Measurements from ENCODE around the gene TMEM40. TPM values are rescaled to one million over a fixed set of nuclear protein-coding genes. Genes with fewer than 3 reads are reported as not detected.
A peak's percentile ranks its signal among the peaks of the same experiment; 100 is the strongest.

Gene TMEM40, protein sequence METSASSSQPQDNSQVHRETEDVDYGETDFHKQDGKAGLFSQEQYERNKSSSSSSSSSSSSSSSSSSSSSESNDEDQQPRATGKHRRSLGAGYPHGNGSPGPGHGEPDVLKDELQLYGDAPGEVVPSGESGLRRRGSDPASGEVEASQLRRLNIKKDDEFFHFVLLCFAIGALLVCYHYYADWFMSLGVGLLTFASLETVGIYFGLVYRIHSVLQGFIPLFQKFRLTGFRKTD
- polyA plus RNA-seq (2013): 0.09 TPM

GRCh38 chr3:12759097-12759679 lies at the start of gene TMEM40:
Gene TMEM40, minus strand, starts transcription at chr3:12759259. Its CDS starts 9,427 bp downstream, at chr3:12749832.
- Histone ChIP-seq H3K9me3 (ENCODE audit: control extremely low read depth in 1 of 5, control insufficient read depth in 4 of 5, insufficient read depth in 2 of 5, low read depth in 1 of 5, low read length in 4 of 5) (no peaks in the 10 kb centered on the region), H3K36me3 (ENCODE audit: control insufficient read depth in 4 of 4, insufficient read depth in 4 of 4, low read length in 3 of 4) (no peaks in the 10 kb centered on the region), H3K4me3 (ENCODE audit: control insufficient read depth in 1 of 7, extremely low read depth in 1 of 7, insufficient read depth in 4 of 7, low read depth in 2 of 7, low read length in 6 of 7) (peak within 1 kb of the TSS in 1 of 7 experiments; percentile 6), H3K27ac (ENCODE audit: insufficient read depth in 1 of 2, low read depth in 1 of 2, low read length in 2 of 2, poor library complexity in 1 of 2, severe bottlenecking in 2 of 2) (peak within 1 kb of the TSS in 1 of 2 experiments; percentile 29), H3K4me1 (ENCODE audit: control extremely low read depth in 1 of 4, control insufficient read depth in 4 of 4, insufficient read depth in 4 of 4, low read length in 3 of 4) (peaks cover 0 to 20% (median 9%) of the 10 kb centered on the region in 4 experiments), H3K27me3 (replicated peaks in 2 of 5; ENCODE audit: control insufficient read depth in 4 of 5, insufficient read depth in 5 of 5, low read length in 4 of 5) (no peaks in the 10 kb centered on the region)
- POLR2A ChIA-PET: interaction anchor here (0.5 kb wide), 1 partner anchor 58 kb away, joined by 3 read pairs; no protein-coding TSS in a partner anchor
- 88% methylated on average over 7 of the region's 10 CpGs for WGBS (ENCODE audit: insufficient coverage)
- CTCF ChIA-PET: interaction anchor here (1.1 to 1.5 kb wide), 2 partner anchors 9 to 181 kb away, joined by 3 to 5 read pairs; no protein-coding TSS in a partner anchor
- DNase-seq: no peak

GRCh38 chr3:12808587-12808986 lies 49.5 kb upstream of the TMEM40 start:
- no peaks in the 10 kb centered on the region for H3K9me3 ChIP-seq (ENCODE audit: control extremely low read depth in 1 of 5, control insufficient read depth in 4 of 5, insufficient read depth in 2 of 5, low read depth in 1 of 5, low read length in 4 of 5)
- H3K27me3 ChIP-seq (replicated peaks in 2 of 5; ENCODE audit: control insufficient read depth in 4 of 5, insufficient read depth in 5 of 5, low read length in 4 of 5): peaks cover 0 to 2% (median 0%) of the 10 kb centered on the region in 5 experiments
- H3K4me3 ChIP-seq (ENCODE audit: control insufficient read depth in 1 of 7, extremely low read depth in 1 of 7, insufficient read depth in 4 of 7, low read depth in 2 of 7, low read length in 6 of 7): no peak overlapping the region
- POLR2A ChIA-PET: no interaction called here
- DNase-seq: no peak
- H3K27ac ChIP-seq (ENCODE audit: insufficient read depth in 1 of 2, low read depth in 1 of 2, low read length in 2 of 2, poor library complexity in 1 of 2, severe bottlenecking in 2 of 2): no peak overlapping the region
- H3K36me3 ChIP-seq (ENCODE audit: control insufficient read depth in 4 of 4, insufficient read depth in 4 of 4, low read length in 3 of 4): peaks cover 0 to 5% (median 0%) of the 10 kb centered on the region in 4 experiments
- peaks cover 0 to 13% (median 12%) of the 10 kb centered on the region in 4 experiments for H3K4me1 ChIP-seq (ENCODE audit: control extremely low read depth in 1 of 4, control insufficient read depth in 4 of 4, insufficient read depth in 4 of 4, low read length in 3 of 4)
- WGBS (ENCODE audit: insufficient coverage): 90% methylated on average over 2 of the region's 2 CpGs
- CTCF ChIA-PET: interaction anchor here (0.6 to 4.9 kb wide), 9 partner anchors 8 to 931 kb away, joined by 3 to 30 read pairs (median 6); partner anchors contain the start of gene CAND2

- no peak overlapping the region for H3K4me3 ChIP-seq (ENCODE audit: control insufficient read depth in 1 of 7, extremely low read depth in 1 of 7, insufficient read depth in 4 of 7, low read depth in 2 of 7, low read length in 6 of 7)
- DNase-seq: no peak
- CTCF ChIA-PET: interaction anchor here (0.6 to 4.9 kb wide), 8 partner anchors 8 to 930 kb away, joined by 3 to 30 read pairs (median 5); partner anchors contain the start of gene CAND2
- peaks cover 0 to 5% (median 0%) of the 10 kb centered on the region in 4 experiments for H3K36me3 ChIP-seq (ENCODE audit: control insufficient read depth in 4 of 4, insufficient read depth in 4 of 4, low read length in 3 of 4)
- WGBS (ENCODE audit: insufficient coverage): 98% methylated on average over 5 of the region's 7 CpGs
- H3K4me1 ChIP-seq (ENCODE audit: control extremely low read depth in 1 of 4, control insufficient read depth in 4 of 4, insufficient read depth in 4 of 4, low read length in 3 of 4): peaks cover 0 to 13% (median 12%) of the 10 kb centered on the region in 4 experiments
- H3K27me3 ChIP-seq (replicated peaks in 2 of 5; ENCODE audit: control insufficient read depth in 4 of 5, insufficient read depth in 5 of 5, low read length in 4 of 5): peaks cover 0 to 2% (median 0%) of the 10 kb centered on the region in 5 experiments
- POLR2A ChIA-PET: no interaction called here
- H3K27ac ChIP-seq (ENCODE audit: insufficient read depth in 1 of 2, low read depth in 1 of 2, low read length in 2 of 2, poor library complexity in 1 of 2, severe bottlenecking in 2 of 2): no peak overlapping the region
- no peaks in the 10 kb centered on the region for H3K9me3 ChIP-seq (ENCODE audit: control extremely low read depth in 1 of 5, control insufficient read depth in 4 of 5, insufficient read depth in 2 of 5, low read depth in 1 of 5, low read length in 4 of 5)
Measured at GRCh38 chr3:12807601-12808359, 48.7 kb upstream of the TMEM40 start.

- DNase-seq: no peak
- POLR2A ChIA-PET: no interaction called here
- Histone ChIP-seq H3K27me3 (replicated peaks in 2 of 5; ENCODE audit: control insufficient read depth in 4 of 5, insufficient read depth in 5 of 5, low read length in 4 of 5) (peaks cover 0 to 2% (median 0%) of the 10 kb centered on the region in 5 experiments), H3K9me3 (ENCODE audit: control extremely low read depth in 1 of 5, control insufficient read depth in 4 of 5, insufficient read depth in 2 of 5, low read depth in 1 of 5, low read length in 4 of 5) (no peaks in the 10 kb centered on the region), H3K4me1 (ENCODE audit: control extremely low read depth in 1 of 4, control insufficient read depth in 4 of 4, insufficient read depth in 4 of 4, low read length in 3 of 4) (peaks cover 0 to 13% (median 12%) of the 10 kb centered on the region in 4 experiments), H3K4me3 (ENCODE audit: control insufficient read depth in 1 of 7, extremely low read depth in 1 of 7, insufficient read depth in 4 of 7, low read depth in 2 of 7, low read length in 6 of 7) (no peak overlapping the region), H3K36me3 (ENCODE audit: control insufficient read depth in 4 of 4, insufficient read depth in 4 of 4, low read length in 3 of 4) (peaks cover 0 to 5% (median 0%) of the 10 kb centered on the region in 4 experiments), H3K27ac (ENCODE audit: insufficient read depth in 1 of 2, low read depth in 1 of 2, low read length in 2 of 2, poor library complexity in 1 of 2, severe bottlenecking in 2 of 2) (no peak overlapping the region)
- CTCF ChIA-PET: interaction anchor here (0.8 to 1.9 kb wide), 4 partner anchors 9 to 21 kb away, joined by 3 to 5 read pairs (median 4); no protein-coding TSS in a partner anchor
- WGBS (ENCODE audit: insufficient coverage): over 99% methylated on average over 9 of the region's 9 CpGs
Measured at GRCh38 chr3:12807066-12807465, 48.0 kb upstream of the TMEM40 start.

DNA sequence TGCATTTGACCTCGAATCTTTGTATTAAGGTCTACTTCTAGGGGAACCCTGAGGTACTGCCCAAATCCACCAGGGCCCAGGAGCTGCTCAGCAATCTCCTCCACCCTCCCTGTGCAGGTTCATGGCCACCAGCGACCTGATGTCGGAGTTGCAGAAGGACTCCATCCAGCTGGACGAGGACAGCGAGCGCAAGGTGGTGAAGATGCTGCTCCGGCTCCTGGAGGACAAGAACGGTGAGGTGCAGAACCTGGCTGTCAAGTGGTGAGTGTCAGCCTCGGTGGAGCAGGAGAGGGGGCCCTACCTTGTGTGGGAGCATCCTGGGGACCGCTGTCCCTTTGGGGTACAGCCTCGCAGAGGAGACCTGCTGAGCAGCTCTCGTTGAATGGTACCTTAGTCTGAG lies 44.3 kb upstream of the TMEM40 start:
- CTCF ChIA-PET: no interaction called here
- DNase-seq: no peak
- POLR2A ChIA-PET: no interaction called here
- no peak overlapping the region for H3K4me3 ChIP-seq (ENCODE audit: control insufficient read depth in 1 of 7, extremely low read depth in 1 of 7, insufficient read depth in 4 of 7, low read depth in 2 of 7, low read length in 6 of 7)
- no peak overlapping the region for H3K27ac ChIP-seq (ENCODE audit: insufficient read depth in 1 of 2, low read depth in 1 of 2, low read length in 2 of 2, poor library complexity in 1 of 2, severe bottlenecking in 2 of 2)
- H3K27me3 ChIP-seq (replicated peaks in 2 of 5; ENCODE audit: control insufficient read depth in 4 of 5, insufficient read depth in 5 of 5, low read length in 4 of 5): peaks cover 0 to 2% (median 0%) of the 10 kb centered on the region in 5 experiments
- 97% methylated on average over 11 of the region's 12 CpGs for WGBS (ENCODE audit: insufficient coverage)
- no peaks in the 10 kb centered on the region for H3K9me3 ChIP-seq (ENCODE audit: control extremely low read depth in 1 of 5, control insufficient read depth in 4 of 5, insufficient read depth in 2 of 5, low read depth in 1 of 5, low read length in 4 of 5)
- no peaks in the 10 kb centered on the region for H3K4me1 ChIP-seq (ENCODE audit: control extremely low read depth in 1 of 4, control insufficient read depth in 4 of 4, insufficient read depth in 4 of 4, low read length in 3 of 4)
- H3K36me3 ChIP-seq (ENCODE audit: control insufficient read depth in 4 of 4, insufficient read depth in 4 of 4, low read length in 3 of 4): peaks cover 0 to 5% (median 0%) of the 10 kb centered on the region in 4 experiments

DNA sequence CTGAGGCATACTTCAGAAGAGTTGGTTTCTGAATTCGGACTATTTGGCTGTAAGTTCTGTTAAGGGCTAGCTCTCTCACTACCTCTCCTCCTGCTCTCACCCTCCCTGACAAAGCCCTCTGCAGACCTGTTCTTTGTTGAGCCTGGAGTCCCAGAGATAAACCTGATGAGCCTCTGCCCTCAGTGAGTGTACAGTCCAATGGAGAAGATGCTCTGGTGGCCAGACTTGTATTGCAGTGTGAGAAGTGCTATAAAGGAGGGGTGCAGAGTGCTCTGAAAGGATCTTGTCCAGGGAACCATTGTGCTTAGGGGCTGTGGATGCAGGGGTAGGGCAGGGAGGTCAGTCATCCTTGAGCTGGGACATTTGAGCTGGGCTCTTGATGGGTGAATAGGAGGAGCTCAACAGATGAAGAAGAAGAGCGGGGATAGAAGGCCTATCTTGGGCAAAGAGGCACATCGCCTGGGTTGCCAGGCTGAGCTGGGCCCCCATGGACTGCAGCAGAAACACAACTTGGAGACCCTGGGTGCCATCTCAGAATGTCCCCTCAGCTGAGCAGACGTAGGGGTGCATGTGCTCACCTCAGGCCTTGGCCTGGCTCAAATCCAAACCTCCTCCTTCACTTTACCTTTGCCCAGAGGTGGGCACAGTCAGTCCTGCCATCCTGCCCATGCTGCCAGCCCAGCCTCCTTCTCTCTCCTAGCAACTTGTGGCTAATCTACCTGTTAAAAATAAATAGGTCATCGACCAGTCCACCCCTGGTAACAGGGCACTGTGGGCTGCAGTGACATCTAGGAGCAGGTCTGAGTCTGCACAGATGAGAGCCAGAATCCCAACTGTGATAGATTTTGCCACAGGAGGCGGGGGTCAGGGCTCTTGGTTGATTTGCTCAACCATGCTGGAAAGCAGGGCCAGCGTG lies 40.7 kb upstream of the TMEM40 start:
- Histone ChIP-seq H3K4me1 (ENCODE audit: control extremely low read depth in 1 of 4, control insufficient read depth in 4 of 4, insufficient read depth in 4 of 4, low read length in 3 of 4) (peaks cover 0 to 12% (median 8%) of the 10 kb centered on the region in 4 experiments), H3K9me3 (ENCODE audit: control extremely low read depth in 1 of 5, control insufficient read depth in 4 of 5, insufficient read depth in 2 of 5, low read depth in 1 of 5, low read length in 4 of 5) (no peaks in the 10 kb centered on the region), H3K4me3 (ENCODE audit: control insufficient read depth in 1 of 7, extremely low read depth in 1 of 7, insufficient read depth in 4 of 7, low read depth in 2 of 7, low read length in 6 of 7) (no peak overlapping the region), H3K36me3 (ENCODE audit: control insufficient read depth in 4 of 4, insufficient read depth in 4 of 4, low read length in 3 of 4) (peaks cover 0 to 5% (median 0%) of the 10 kb centered on the region in 4 experiments), H3K27ac (ENCODE audit: insufficient read depth in 1 of 2, low read depth in 1 of 2, low read length in 2 of 2, poor library complexity in 1 of 2, severe bottlenecking in 2 of 2) (no peak overlapping the region), H3K27me3 (replicated peaks in 2 of 5; ENCODE audit: control insufficient read depth in 4 of 5, insufficient read depth in 5 of 5, low read length in 4 of 5) (peaks cover 0 to 6% (median 0%) of the 10 kb centered on the region in 5 experiments)
- ChIA-PET POLR2A (interaction anchor here (0.6 kb wide), 1 partner anchor 183 kb away, joined by 3 read pairs; no protein-coding TSS in a partner anchor), CTCF (interaction anchor here (0.8 to 1.8 kb wide), 4 partner anchors 9 to 14 kb away, joined by 3 to 6 read pairs (median 5); no protein-coding TSS in a partner anchor)
- DNase-seq: no peak
- 92% methylated on average over 6 of the region's 7 CpGs for WGBS (ENCODE audit: insufficient coverage)
